OCI-M1 (cell line): ENCODE data around the gene RPL36AL.
A peak's percentile ranks its signal among the peaks of the same experiment; 100 is the strongest.
"Not testable (repeated sequence)": the region's sequence is repeated elsewhere in the genome, so short reads cannot be mapped to it uniquely, and the experiment has no call there.

Experiments used
- DNase-seq: peaks from one replicate; lab custom pipeline; 2025; lab: John Stamatoyannopoulos, UW

Gene RPL36AL

GRCh38 chr14:49619273-49619672 is 1.2 kb downstream of the RPL36AL start:
- DNase-seq = not testable (repeated sequence)

GRCh38 chr14:49617852-49618519 is 2.4 kb downstream of the RPL36AL start:
- no peak for DNase-seq

- no peak for DNase-seq
These were observed 4.7 kb downstream of the RPL36AL start for GRCh38 chr14:49615776-49616175.

- DNase-seq = peak; percentile 23
These were observed 6.2 kb downstream of the RPL36AL start for GRCh38 chr14:49614196-49614595.

- no peak for DNase-seq
These were observed 7.8 kb downstream of the RPL36AL start for GRCh38 chr14:49612671-49613070.

GRCh38 chr14:49612251-49612650 is 8.2 kb downstream of the RPL36AL start:
- DNase-seq = no peak

GRCh38 chr14:49607583-49607982 is 12.8 kb downstream of the RPL36AL start:
- DNase-seq = no peak

- DNase-seq = peak; percentile 83
These were observed 21.7 kb downstream of the RPL36AL start, which contains the start of gene LRR1 for GRCh38 chr14:49598485-49599300. Gene LRR1, plus strand, starts transcription at chr14:49598940. Its CDS starts 81 bp downstream, at chr14:49599021.

GRCh38 chr14:49598189-49598484 is 22.3 kb downstream of the RPL36AL start:
- peak; percentile 61 for DNase-seq

- DNase-seq = peak; percentile 93
These were observed 25.9 kb downstream of the RPL36AL start for GRCh38 chr14:49594347-49595091.

GRCh38 chr14:49593016-49593415 is 27.4 kb downstream of the RPL36AL start:
- no peak for DNase-seq

GRCh38 chr14:49589387-49589786 is 31.0 kb downstream of the RPL36AL start:
- DNase-seq = no peak

- DNase-seq = peak; percentile 87
These were observed 33.6 kb downstream of the RPL36AL start for GRCh38 chr14:49586673-49587460.

GRCh38 chr14:49585803-49586672 is 34.4 kb downstream of the RPL36AL start, which contains the start of gene RPS29:
Gene RPS29, minus strand, starts transcription at chr14:49586380. Its CDS starts 34 bp downstream, at chr14:49586346.
- peak; percentile 97 for DNase-seq

GRCh38 chr14:49584981-49585640 is 35.3 kb downstream of the RPL36AL start:
- peak; percentile 34 for DNase-seq

- no peak for DNase-seq
These were observed 36.4 kb downstream of the RPL36AL start for GRCh38 chr14:49584058-49584457.

GRCh38 chr14:49583629-49584028 is 36.8 kb downstream of the RPL36AL start:
- no peak for DNase-seq

GRCh38 chr14:49582113-49582977 is 38.1 kb downstream of the RPL36AL start:
- DNase-seq = no peak
